CD14-positive monocyte (primary cell): ENCODE results near the gene EGFR. TPM values are rescaled to one million over a fixed set of nuclear protein-coding genes. Genes with fewer than 3 reads are reported as not detected.
A peak's percentile ranks its signal among the peaks of the same experiment; 100 is the strongest.

Experiments used
- DNase-seq, 3 donors: peaks; one replicate each; pipeline ENCODE4 v3.0.0-alpha.2; 2011 to 2022
- H2AFZ ChIP-seq: 2 replicates; pipeline ENCODE4 v1.6.0; 2012; ENCODE audit warnings: mild to moderate bottlenecking, low read depth, low read length, inconsistent platforms; ENCODE audit not compliant: insufficient read depth, poor library complexity, severe bottlenecking
- H3K27ac ChIP-seq, 2 donors: 1 replicate in 1 of 2; 2 replicates in 1 of 2; pipeline ENCODE4 v1.5.1; 2012 to 2013; ENCODE audit warnings: low read length in 2 of 2, control low read depth in 1 of 2, inconsistent platforms in 1 of 2, low read depth in 1 of 2, mild to moderate bottlenecking in 1 of 2
- H3K27me3 ChIP-seq, 2 donors: one replicate each; pipeline versions ENCODE4 v1.6.0 to v1.6.1; 2011 to 2013; ENCODE audit warnings: low read length in 2 of 2; ENCODE audit not compliant: control insufficient read depth in 2 of 2, insufficient read depth in 2 of 2
- H3K36me3 ChIP-seq, 2 donors: replicated peaks in 1 of 2; 1 replicate in 1 of 2; 2 replicates in 1 of 2; pipeline versions ENCODE4 v1.5.1 to v1.6.1; 2012 to 2013; ENCODE audit warnings: low read length in 2 of 2, control low read depth in 1 of 2, inconsistent platforms in 1 of 2, mild to moderate bottlenecking in 1 of 2; ENCODE audit not compliant: insufficient read depth in 2 of 2, control insufficient read depth in 1 of 2
- H3K4me1 ChIP-seq, 2 donors: 1 replicate in 1 of 2; 2 replicates in 1 of 2; pipeline versions ENCODE4 v1.5.1 to v1.6.1; 2012 to 2013; ENCODE audit warnings: low read length in 2 of 2, control low read depth in 1 of 2, inconsistent platforms in 1 of 2, mild to moderate bottlenecking in 1 of 2, moderate library complexity in 1 of 2; ENCODE audit not compliant: insufficient read depth in 2 of 2, control insufficient read depth in 1 of 2
- H3K4me2 ChIP-seq: replicated peaks from 2 replicates; pipeline ENCODE3; 2012; ENCODE audit warnings: low read length, moderate library complexity, mild to moderate bottlenecking; ENCODE audit not compliant: poor library complexity, severe bottlenecking; ENCODE audit errors: extremely low read depth
- H3K4me3 ChIP-seq, 3 experiments: fragments of 200-600 bp in 1 of 3; sonication (generic) in 1 of 3; replicated peaks in 1 of 3; 1 replicate in 2 of 3; 2 replicates in 1 of 3; pipeline ENCODE4 v1.5.1; 2011 to 2013; ENCODE audit warnings: low read length in 3 of 3, mild to moderate bottlenecking in 3 of 3, control low read depth in 2 of 3, low read depth in 2 of 3, inconsistent platforms in 1 of 3, moderate library complexity in 1 of 3
- H3K79me2 ChIP-seq: 2 replicates; pipeline ENCODE4 v1.6.0; 2012; ENCODE audit warnings: mild to moderate bottlenecking, control low read depth, inconsistent platforms, low read length, moderate library complexity; ENCODE audit not compliant: insufficient read depth
- H3K9ac ChIP-seq: 2 replicates; pipeline ENCODE4 v1.6.0; 2017; ENCODE audit warnings: low read length, mild to moderate bottlenecking; ENCODE audit not compliant: insufficient read depth, poor library complexity, severe bottlenecking
- H3K9me3 ChIP-seq, 2 donors: replicated peaks in 1 of 2; 1 replicate in 1 of 2; 2 replicates in 1 of 2; pipeline versions ENCODE4 v1.5.1 to v1.6.1; 2012 to 2013; ENCODE audit warnings: low read length in 2 of 2, control low read depth in 1 of 2; ENCODE audit not compliant: control insufficient read depth in 1 of 2, insufficient read depth in 1 of 2
- H4K20me1 ChIP-seq: 2 replicates; pipeline ENCODE4 v1.6.0; 2012; ENCODE audit warnings: mild to moderate bottlenecking, low read length, control low read depth, moderate library complexity; ENCODE audit not compliant: insufficient read depth
- H3K27ac Mint-ChIP-seq, 7 donors: one replicate each; pipeline ENCODE4 v1.8.0; 2020; ENCODE audit warnings: mild to moderate bottlenecking in 7 of 7, mixed read lengths in 7 of 7, moderate library complexity in 6 of 7, inconsistent platforms in 2 of 7
- H3K27me3 Mint-ChIP-seq, 3 donors: one replicate each; pipeline ENCODE4 v1.8.0; 2021 to 2022; ENCODE audit warnings: low read depth in 3 of 3, mild to moderate bottlenecking in 3 of 3, mixed read lengths in 3 of 3, moderate library complexity in 3 of 3, inconsistent platforms in 1 of 3
- H3K36me3 Mint-ChIP-seq, 2 donors: one replicate each; pipeline ENCODE4 v1.8.0; 2020; ENCODE audit warnings: mixed read lengths in 2 of 2, inconsistent platforms in 1 of 2, mild to moderate bottlenecking in 1 of 2
- H3K4me1 Mint-ChIP-seq: one replicate; pipeline ENCODE4 v1.8.0; 2020; ENCODE audit warnings: mild to moderate bottlenecking, mixed read lengths
- H3K4me3 Mint-ChIP-seq, 2 donors: one replicate each; pipeline ENCODE4 v1.8.0; 2020; ENCODE audit warnings: mild to moderate bottlenecking in 2 of 2, mixed read lengths in 2 of 2, moderate library complexity in 1 of 2
- H3K9me3 Mint-ChIP-seq, 7 donors: one replicate each; pipeline ENCODE4 v1.8.0; 2020 to 2022; ENCODE audit warnings: mixed read lengths in 7 of 7, mild to moderate bottlenecking in 6 of 7, moderate library complexity in 6 of 7, inconsistent platforms in 2 of 7
- WGBS: methylation state at CpG from one replicate; pipeline ENCODE4 v1.1.5; 2013; ENCODE audit warnings: missing lambda C conversion rate; ENCODE audit not compliant: insufficient coverage; 5-methylcytosine and 5-hydroxymethylcytosine counted together
- intact Hi-C, 2 donors: fragments of 100-400 bp; cut with micrococcal nuclease; formaldehyde crosslinking; loops; one replicate each; pipeline versions ENCODE4 v1.15.0 to v1.15.1; 2023
- polyA plus RNA-seq, 3 donors: library from polyadenylated mRNA; depleted of rRNA in 1 of 3; unstranded in 2 of 3; stranded (reverse) in 1 of 3; fragments of 300-500 nt in 2 of 3; fragments of >200 nt in 1 of 3; fragmentation: Illumina TruSeq in 2 of 3; gene quantifications; 1 replicate in 2 of 3; 2 replicates in 1 of 3; pipeline ENCODE4 v1.2.3, GENCODE V29; 2012 to 2021
- TF ChIP-seq, protein P1 (sequence below): fragments of 200-600 bp; IDR thresholded peaks from one replicate; pipeline ENCODE4 v1.8.0; 2022; ENCODE audit warnings: antibody characterized with exemption, mild to moderate bottlenecking

The EGFR gene
- polyA plus RNA-seq, 3 donors = not detected

DNA sequence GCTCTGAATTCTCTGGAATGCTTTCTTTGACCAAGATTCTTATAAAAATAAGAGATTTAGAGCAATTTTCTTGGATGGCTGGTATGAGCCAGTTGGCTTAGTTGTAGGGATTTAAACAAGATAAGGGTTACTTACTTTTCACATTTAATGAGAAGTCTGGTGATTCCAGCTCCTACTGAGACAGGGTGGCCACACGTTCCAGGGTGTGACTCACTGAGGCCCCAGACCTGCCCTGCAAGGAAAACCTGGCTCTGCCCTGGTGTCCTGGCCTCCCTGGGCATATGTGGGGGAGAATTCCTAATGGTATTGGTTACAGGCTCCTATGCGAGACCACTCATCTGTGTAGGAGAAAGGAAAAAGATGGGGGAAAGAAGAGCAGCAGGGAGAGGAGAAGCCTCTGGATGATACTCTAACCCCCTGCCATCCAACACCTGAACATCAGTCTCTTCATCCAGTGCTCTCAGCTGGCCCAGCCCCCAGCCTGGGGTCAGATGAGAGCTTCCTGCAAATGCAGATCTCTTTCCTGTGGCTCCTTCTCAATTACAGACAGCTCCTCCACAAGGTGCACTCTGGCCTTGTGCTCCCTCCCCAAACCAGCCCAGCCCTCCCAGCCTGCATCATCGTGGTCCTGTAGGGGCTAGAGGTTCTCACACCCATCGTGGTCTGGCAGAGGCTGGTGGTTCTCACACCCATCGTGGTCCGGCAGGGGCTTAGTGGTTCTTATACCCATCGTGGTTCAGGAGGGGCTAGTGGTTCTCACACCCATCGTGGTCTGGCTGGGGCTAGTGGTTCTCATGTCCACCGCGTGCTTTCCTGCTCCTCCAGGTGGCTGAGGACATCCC, 139.9 kb downstream of the EGFR start:
- WGBS = 93% methylated on average over 5 of the region's 10 CpGs
- peaks cover 1 to 5% (median 2%) of the 10 kb centered on the region in 3 donors for H3K27me3 Mint-ChIP-seq
- Histone ChIP-seq H3K27ac (no peak overlapping the region), H3K4me2 (no peak overlapping the region), H4K20me1 (no peaks in the 10 kb centered on the region), H3K4me1 (no peaks in the 10 kb centered on the region), H3K27me3 (no peaks in the 10 kb centered on the region), H2AFZ (no peak overlapping the region), H3K9ac (no peak overlapping the region), H3K4me3 (no peak overlapping the region), H3K79me2 (no peaks in the 10 kb centered on the region), H3K9me3 (no peaks in the 10 kb centered on the region), H3K36me3 (no peaks in the 10 kb centered on the region)
- H3K36me3 Mint-ChIP-seq = no peaks in the 10 kb centered on the region
- TF ChIP-seq, protein P1, sequence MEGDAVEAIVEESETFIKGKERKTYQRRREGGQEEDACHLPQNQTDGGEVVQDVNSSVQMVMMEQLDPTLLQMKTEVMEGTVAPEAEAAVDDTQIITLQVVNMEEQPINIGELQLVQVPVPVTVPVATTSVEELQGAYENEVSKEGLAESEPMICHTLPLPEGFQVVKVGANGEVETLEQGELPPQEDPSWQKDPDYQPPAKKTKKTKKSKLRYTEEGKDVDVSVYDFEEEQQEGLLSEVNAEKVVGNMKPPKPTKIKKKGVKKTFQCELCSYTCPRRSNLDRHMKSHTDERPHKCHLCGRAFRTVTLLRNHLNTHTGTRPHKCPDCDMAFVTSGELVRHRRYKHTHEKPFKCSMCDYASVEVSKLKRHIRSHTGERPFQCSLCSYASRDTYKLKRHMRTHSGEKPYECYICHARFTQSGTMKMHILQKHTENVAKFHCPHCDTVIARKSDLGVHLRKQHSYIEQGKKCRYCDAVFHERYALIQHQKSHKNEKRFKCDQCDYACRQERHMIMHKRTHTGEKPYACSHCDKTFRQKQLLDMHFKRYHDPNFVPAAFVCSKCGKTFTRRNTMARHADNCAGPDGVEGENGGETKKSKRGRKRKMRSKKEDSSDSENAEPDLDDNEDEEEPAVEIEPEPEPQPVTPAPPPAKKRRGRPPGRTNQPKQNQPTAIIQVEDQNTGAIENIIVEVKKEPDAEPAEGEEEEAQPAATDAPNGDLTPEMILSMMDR = no peak
- peaks cover 0 to 9% (median 0%) of the 10 kb centered on the region in 7 donors for H3K9me3 Mint-ChIP-seq
- no peak overlapping the region for H3K4me3 Mint-ChIP-seq
- H3K27ac Mint-ChIP-seq = peak overlapping the region in 1 of 7 donors; percentile 18
- H3K4me1 Mint-ChIP-seq = no peaks in the 10 kb centered on the region
- no peak for DNase-seq
- intact Hi-C loops = no loop called here

DNA sequence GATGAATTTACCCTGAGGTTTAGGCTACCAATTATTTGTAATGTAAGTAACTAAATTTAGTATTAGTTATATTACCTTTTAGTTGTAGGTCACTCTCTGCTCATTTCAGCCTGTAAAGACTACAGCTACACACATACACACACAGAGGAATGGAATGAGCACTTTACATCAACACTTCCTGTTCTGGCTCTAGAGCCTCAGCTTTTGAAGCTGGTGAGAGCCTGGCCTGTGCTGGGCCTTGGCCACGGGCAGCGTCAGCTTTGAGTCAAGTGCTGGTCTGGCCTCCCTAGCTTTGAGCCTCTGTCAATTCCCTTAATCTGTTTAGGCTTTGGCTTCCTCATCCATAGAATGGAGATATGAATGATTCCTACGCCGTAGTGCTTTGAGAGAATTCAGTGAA, 141.7 kb downstream of the EGFR start:
- Mint-ChIP-seq H3K9me3 (peaks cover 0 to 11% (median 0%) of the 10 kb centered on the region in 7 donors), H3K4me3 (no peak overlapping the region), H3K27me3 (peaks cover 1 to 5% (median 2%) of the 10 kb centered on the region in 3 donors), H3K4me1 (no peaks in the 10 kb centered on the region), H3K27ac (no peak overlapping the region), H3K36me3 (no peaks in the 10 kb centered on the region)
- H3K36me3 ChIP-seq = no peaks in the 10 kb centered on the region
- no peaks in the 10 kb centered on the region for H3K79me2 ChIP-seq
- H2AFZ ChIP-seq = no peak overlapping the region
- no CpG with 5 or more reads among the region's 4 CpGs for WGBS
- intact Hi-C loops = no loop called here
- H3K4me2 ChIP-seq = no peak overlapping the region
- H3K9me3 ChIP-seq = no peaks in the 10 kb centered on the region
- H4K20me1 ChIP-seq = no peaks in the 10 kb centered on the region
- DNase-seq = no peak
- H3K4me1 ChIP-seq = no peaks in the 10 kb centered on the region
- TF ChIP-seq, protein P1 = no peak
- H3K27me3 ChIP-seq = no peaks in the 10 kb centered on the region
- H3K9ac ChIP-seq = no peak overlapping the region
- H3K4me3 ChIP-seq = no peak overlapping the region
- no peak overlapping the region for H3K27ac ChIP-seq
